ENCODE data around the gene CDH2.

DNA sequence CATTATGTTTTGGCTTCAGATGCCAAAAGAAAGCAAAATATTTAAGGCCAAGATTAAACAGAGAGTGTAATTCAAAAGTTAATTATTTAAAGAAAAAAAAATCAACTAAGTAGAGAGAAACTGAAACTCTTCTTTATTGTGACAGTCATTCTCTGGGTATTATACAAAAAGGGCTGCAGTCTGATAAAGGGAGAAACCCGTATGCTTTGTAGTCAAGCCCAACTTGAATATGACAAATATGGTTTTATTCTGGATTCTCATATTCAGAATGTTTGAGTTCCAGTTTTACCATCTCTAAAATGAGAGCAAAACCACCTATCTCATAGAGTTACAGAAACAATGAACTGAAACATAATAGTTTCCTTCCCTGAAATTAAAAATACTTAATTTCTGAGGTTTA, 8.2 kb downstream of the CDH2 start:
- TF ChIP-seq GATA2 (IDR thresholded peaks at IDR 0.05; ENCODE audit: low read depth, low read length) (no peak), GATA3 (IDR thresholded peaks at IDR 0.05; ENCODE audit: low read depth, low read length) (no peak)

Data from SH-SY5Y (cell line).